Caco-2 (cell line): Measurements from ENCODE around the gene RNF7. TPM values are rescaled to one million over a fixed set of nuclear protein-coding genes. Genes with fewer than 3 reads are reported as not detected.

Experiments used
- BruUV-seq: library from RNA; stranded (reverse); fragments of 400-500 nt; replicated peaks from 2 replicates; lab custom pipeline; 2021; lab: Mats Ljungman, UMichigan
- CTCF ChIA-PET: fragments of 300-600 bp; sonication (Branson Sonifier 250); formaldehyde crosslinking; loops from one replicate; lab custom pipeline; 2022; ENCODE audit warnings: antibody characterized with exemption; lab: Charles Lee
- POLR2A ChIA-PET: fragments of 300-600 bp; sonication (Branson Sonifier 250); formaldehyde crosslinking; loops from one replicate; lab custom pipeline; 2022; ENCODE audit warnings: antibody characterized with exemption; lab: Charles Lee
- DNase-seq, 2 experiments: peaks; one replicate each; pipeline versions ENCODE4 v3.0.0 to v3.0.0-alpha.2; 2020 to 2022
- H3K27me3 ChIP-seq: replicated peaks from 2 replicates; pipeline ENCODE4 v1.6.0; 2011; ENCODE audit warnings: low read length; ENCODE audit not compliant: control insufficient read depth, insufficient read depth
- H3K36me3 ChIP-seq: 2 replicates; pipeline ENCODE4 v1.5.1; 2011; ENCODE audit warnings: low read length; ENCODE audit not compliant: control insufficient read depth, insufficient read depth
- H3K4me1 ChIP-seq: fragments of 250-450 bp; sonication (Bioruptor Pico); 2 replicates; pipeline ENCODE4 v1.5.1; 2020; ENCODE audit warnings: mild to moderate bottlenecking
- H3K4me3 ChIP-seq: 2 replicates; pipeline ENCODE4 v1.5.1; 2011; ENCODE audit warnings: low read depth, mild to moderate bottlenecking, control low read depth, low read length
- H3K9me3 ChIP-seq: fragments of 250-450 bp; sonication (Bioruptor Pico); 2 replicates; pipeline ENCODE4 v1.5.1; 2020; ENCODE audit warnings: mild to moderate bottlenecking, moderate library complexity
- H3K27ac Mint-ChIP-seq: one replicate; pipeline ENCODE4 v1.8.0; 2022; ENCODE audit warnings: mixed read lengths; ENCODE audit not compliant: unreplicated experiment
- H3K27me3 Mint-ChIP-seq: one replicate; pipeline ENCODE4 v1.8.0; 2022; ENCODE audit warnings: mixed read lengths; ENCODE audit not compliant: insufficient read depth, unreplicated experiment
- H3K36me3 Mint-ChIP-seq: one replicate; pipeline ENCODE4 v1.8.0; 2022; ENCODE audit warnings: mild to moderate bottlenecking, mixed read lengths; ENCODE audit not compliant: insufficient read depth, unreplicated experiment
- H3K4me1 Mint-ChIP-seq: one replicate; pipeline ENCODE4 v1.8.0; 2022; ENCODE audit warnings: low read depth, mixed read lengths; ENCODE audit not compliant: unreplicated experiment
- H3K4me3 Mint-ChIP-seq: one replicate; pipeline ENCODE4 v1.8.0; 2022; ENCODE audit warnings: mild to moderate bottlenecking, moderate library complexity, mixed read lengths; ENCODE audit not compliant: unreplicated experiment
- H3K9me3 Mint-ChIP-seq: one replicate; pipeline ENCODE4 v1.8.0; 2022; ENCODE audit warnings: mixed read lengths; ENCODE audit not compliant: unreplicated experiment
- CTCF ChIP-seq, 2 experiments: fragments of 200-600 bp in 1 of 2; IDR thresholded peaks; 1 replicate in 1 of 2; 2 replicates in 1 of 2; pipeline versions ENCODE4 v1.5.1 to v1.8.0; 2011 to 2022; ENCODE audit warnings: antibody characterized with exemption in 1 of 2, control low read depth in 1 of 2, inconsistent platforms in 1 of 2, low read depth in 1 of 2, low read length in 1 of 2, mild to moderate bottlenecking in 1 of 2, moderate library complexity in 1 of 2; ENCODE audit not compliant: insufficient read depth in 1 of 2, severe bottlenecking in 1 of 2, unreplicated experiment in 1 of 2
- intact Hi-C: fragments of 100-400 bp; cut with micrococcal nuclease; formaldehyde crosslinking; loops from one replicate; pipeline ENCODE4 v1.10.0; 2022; ENCODE audit not compliant: unreplicated experiment
- total RNA-seq: library from RNA; stranded (reverse); gene quantifications from 2 replicates; pipeline ENCODE4 v1.2.3, GENCODE V29; 2022

Gene RNF7
- total RNA-seq, 1 experiment from 2014 or later = 96.3 TPM

DNA sequence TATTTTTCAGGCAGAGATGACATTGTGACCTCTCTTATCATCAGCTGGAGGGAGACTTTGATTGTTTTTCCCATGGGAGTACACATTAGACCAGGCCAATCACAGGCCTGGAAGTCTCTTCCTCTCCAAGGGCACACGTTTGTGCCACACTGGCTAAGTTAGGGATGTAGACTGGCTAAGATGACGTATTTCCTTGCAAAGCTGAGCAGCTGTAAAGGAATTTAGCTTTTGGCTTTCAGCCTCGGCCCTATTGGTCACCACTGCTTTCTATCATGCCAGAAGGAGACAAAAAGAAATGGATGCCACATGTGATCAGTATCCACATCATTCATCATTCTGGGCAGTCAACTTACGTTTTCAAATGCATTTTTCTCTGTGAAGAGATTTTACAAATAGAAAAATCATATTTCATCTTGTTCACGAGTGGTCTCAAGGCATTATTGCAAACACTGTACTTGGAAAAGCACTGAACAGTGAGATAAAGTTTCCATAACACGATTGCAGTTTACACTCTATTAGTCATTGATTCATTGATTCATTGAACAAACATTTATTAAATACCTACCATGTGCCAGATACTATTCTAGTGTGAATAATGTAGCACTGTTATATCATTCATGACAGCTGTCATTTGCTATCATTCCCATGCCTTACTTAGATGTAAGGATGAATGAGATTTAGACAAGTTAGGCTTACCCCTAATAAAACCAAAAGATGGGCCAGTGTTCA lies 27.0 kb upstream of the RNF7 start:
- Mint-ChIP-seq H3K9me3 (no peaks in the 10 kb centered on the region), H3K4me1 (no peaks in the 10 kb centered on the region), H3K27me3 (no peaks in the 10 kb centered on the region), H3K4me3 (no peak overlapping the region), H3K27ac (no peak overlapping the region), H3K36me3 (no peaks in the 10 kb centered on the region)
- TF ChIP-seq CTCF (IDR thresholded peaks at IDR 0.05; ENCODE audit: insufficient read depth in 1 of 2, low read depth in 1 of 2, low read length in 1 of 2, severe bottlenecking in 1 of 2, unreplicated experiment in 1 of 2) = no peak
- POLR2A ChIA-PET = interaction anchor here (0.5 kb wide), 1 partner anchor 466 kb away, joined by 3 read pairs; no protein-coding TSS in a partner anchor
- no TSS peak for BruUV-seq
- H3K4me3 ChIP-seq = no peak overlapping the region
- intact Hi-C loops = no loop called here
- no peaks in the 10 kb centered on the region for H3K9me3 ChIP-seq
- H3K27me3 ChIP-seq = no peaks in the 10 kb centered on the region
- no peaks in the 10 kb centered on the region for H3K36me3 ChIP-seq
- no peaks in the 10 kb centered on the region for H3K4me1 ChIP-seq
- CTCF ChIA-PET = no interaction called here
- no peak for DNase-seq

DNA sequence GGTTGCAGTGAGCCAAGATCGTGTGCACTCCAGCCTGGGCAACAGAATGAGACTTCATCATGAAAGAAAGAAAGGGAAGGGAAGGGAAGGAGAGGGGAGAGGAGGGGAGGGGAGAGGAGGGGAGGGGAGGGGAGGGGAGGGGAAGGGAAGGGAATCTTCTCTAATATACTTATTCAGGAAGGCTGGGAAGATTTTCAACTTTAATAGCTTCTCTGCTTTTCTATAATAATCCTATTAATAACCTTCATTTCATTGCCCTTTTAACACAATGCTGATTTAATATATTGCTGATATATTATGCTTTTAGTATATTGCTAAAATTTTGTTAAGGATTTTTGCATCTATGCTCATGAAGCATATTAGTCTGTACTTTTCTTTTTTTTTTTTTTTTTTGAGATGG lies 23.4 kb upstream of the RNF7 start:
- CTCF ChIA-PET = interaction anchor here (0.7 kb wide), 1 partner anchor 534 kb away, joined by 5 read pairs; no protein-coding TSS in a partner anchor

DNA sequence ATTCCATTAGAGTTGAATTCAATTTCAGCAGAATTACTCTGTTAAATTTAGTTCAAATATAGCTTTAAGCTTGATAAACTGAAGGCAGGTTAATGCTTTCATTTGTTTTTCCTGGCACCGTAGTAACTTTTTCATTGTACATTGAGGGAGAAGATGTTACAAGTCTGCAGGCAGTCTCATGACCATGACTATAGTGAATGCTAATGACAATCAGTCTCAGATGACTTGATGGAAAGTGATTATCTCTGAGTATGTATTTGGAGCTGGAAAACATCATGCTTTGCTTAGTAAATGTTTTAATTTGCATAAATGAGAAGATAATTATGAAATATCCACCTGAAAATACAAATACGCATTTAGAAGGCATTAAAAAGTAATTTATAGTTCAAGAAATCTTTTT lies 16.0 kb upstream of the RNF7 start:
- CTCF ChIA-PET = no interaction called here
- H3K4me1 ChIP-seq = no peaks in the 10 kb centered on the region
- Mint-ChIP-seq H3K9me3 (no peaks in the 10 kb centered on the region), H3K36me3 (no peaks in the 10 kb centered on the region), H3K27ac (no peak overlapping the region), H3K27me3 (peaks cover 2% of the 10 kb centered on the region), H3K4me3 (no peak overlapping the region), H3K4me1 (no peaks in the 10 kb centered on the region)
- TF ChIP-seq CTCF (IDR thresholded peaks at IDR 0.05; ENCODE audit: insufficient read depth in 1 of 2, low read depth in 1 of 2, low read length in 1 of 2, severe bottlenecking in 1 of 2, unreplicated experiment in 1 of 2) = no peak
- intact Hi-C loops = no loop called here
- DNase-seq = no peak
- POLR2A ChIA-PET = no interaction called here
- no peaks in the 10 kb centered on the region for H3K36me3 ChIP-seq
- no peaks in the 10 kb centered on the region for H3K9me3 ChIP-seq
- no peaks in the 10 kb centered on the region for H3K27me3 ChIP-seq
- no peak overlapping the region for H3K4me3 ChIP-seq
- BruUV-seq = no TSS peak

More for the DNA sequence above, 23.4 kb upstream of the RNF7 start:
- no peaks in the 10 kb centered on the region for H3K9me3 Mint-ChIP-seq
- Histone ChIP-seq H3K27me3 (no peaks in the 10 kb centered on the region), H3K36me3 (no peaks in the 10 kb centered on the region), H3K9me3 (no peaks in the 10 kb centered on the region), H3K4me3 (no peak overlapping the region), H3K4me1 (no peaks in the 10 kb centered on the region)
- no peak for DNase-seq
- no peaks in the 10 kb centered on the region for H3K36me3 Mint-ChIP-seq
- TF ChIP-seq CTCF (IDR thresholded peaks at IDR 0.05; ENCODE audit: insufficient read depth in 1 of 2, low read depth in 1 of 2, low read length in 1 of 2, severe bottlenecking in 1 of 2, unreplicated experiment in 1 of 2) = no peak
- H3K27me3 Mint-ChIP-seq = peaks cover 2% of the 10 kb centered on the region
- H3K4me3 Mint-ChIP-seq = no peak overlapping the region
- no peaks in the 10 kb centered on the region for H3K4me1 Mint-ChIP-seq
- BruUV-seq = no TSS peak
- POLR2A ChIA-PET = no interaction called here
- H3K27ac Mint-ChIP-seq = no peak overlapping the region
- intact Hi-C loops = no loop called here
